ENCODE results near the gene CDC42BPB.
"Not testable (repeated sequence)": the region's sequence is repeated elsewhere in the genome, so short reads cannot be mapped to it uniquely, and the experiment has no call there.

Gene CDC42BPB

DNA sequence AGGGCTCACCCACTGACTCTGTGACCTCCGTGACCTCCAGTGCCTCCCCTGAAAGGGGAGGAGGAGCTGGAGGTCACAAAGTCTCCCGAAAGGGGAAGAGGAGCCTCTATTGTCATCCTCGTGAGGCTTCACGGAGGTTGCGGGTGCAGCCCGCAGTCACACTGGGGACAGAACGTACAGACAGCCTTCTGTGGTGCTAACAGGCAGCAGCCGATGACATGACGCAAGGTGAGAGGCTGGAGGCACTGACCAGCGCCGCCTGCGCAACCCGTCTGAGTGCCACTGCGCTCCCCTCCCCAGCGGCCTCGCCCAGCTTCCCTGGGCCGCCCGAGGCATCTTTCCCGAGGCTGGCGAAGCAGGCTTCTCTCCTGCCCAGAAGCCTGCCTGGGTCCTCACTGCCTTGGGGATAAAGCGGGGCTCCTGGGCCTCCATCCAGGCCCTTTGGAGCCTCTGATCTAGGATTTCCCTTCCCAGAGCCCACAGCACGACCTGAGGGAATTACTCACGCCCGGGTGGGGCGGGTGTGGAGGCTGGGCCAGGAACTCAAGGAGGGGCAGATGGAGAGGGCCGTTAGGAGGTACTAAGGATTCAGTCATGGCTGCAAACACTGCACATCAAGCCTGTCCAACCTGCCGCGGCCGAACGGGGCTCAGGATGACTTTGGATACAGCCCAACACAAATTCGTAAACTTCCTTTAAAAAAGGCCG, 14.3 kb upstream of the CDC42BPB start:
- no peak for DNase-seq

DNA sequence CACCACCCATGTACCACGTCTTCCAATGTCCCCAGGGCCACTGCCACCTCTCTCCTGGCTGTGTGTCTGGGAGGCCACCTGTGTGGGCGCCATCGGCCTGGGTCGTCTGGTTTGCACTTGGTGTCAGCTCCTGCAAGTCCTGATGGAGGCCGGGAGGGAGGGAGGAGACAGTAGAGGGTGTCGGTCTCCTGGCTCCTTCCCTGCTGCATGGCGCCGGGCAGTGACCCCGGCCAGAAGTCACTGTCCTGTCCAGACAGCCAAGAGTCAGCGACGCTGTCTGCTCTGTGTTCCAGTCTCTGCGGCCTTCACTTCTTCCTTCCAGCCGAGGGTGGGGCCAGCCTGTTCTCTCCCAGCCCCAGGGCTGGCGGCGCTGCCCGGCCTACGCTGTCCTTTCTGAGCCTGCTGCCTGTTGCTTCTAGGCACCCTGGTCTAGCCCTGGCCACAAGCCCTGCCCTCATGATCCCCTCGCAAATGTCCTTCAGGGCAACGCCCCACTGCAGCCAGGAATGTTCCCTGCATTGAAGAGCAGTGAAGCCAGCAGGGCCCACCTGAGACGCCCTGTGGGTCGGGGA, 13.7 kb upstream of the CDC42BPB start:
- no peak for DNase-seq

DNA sequence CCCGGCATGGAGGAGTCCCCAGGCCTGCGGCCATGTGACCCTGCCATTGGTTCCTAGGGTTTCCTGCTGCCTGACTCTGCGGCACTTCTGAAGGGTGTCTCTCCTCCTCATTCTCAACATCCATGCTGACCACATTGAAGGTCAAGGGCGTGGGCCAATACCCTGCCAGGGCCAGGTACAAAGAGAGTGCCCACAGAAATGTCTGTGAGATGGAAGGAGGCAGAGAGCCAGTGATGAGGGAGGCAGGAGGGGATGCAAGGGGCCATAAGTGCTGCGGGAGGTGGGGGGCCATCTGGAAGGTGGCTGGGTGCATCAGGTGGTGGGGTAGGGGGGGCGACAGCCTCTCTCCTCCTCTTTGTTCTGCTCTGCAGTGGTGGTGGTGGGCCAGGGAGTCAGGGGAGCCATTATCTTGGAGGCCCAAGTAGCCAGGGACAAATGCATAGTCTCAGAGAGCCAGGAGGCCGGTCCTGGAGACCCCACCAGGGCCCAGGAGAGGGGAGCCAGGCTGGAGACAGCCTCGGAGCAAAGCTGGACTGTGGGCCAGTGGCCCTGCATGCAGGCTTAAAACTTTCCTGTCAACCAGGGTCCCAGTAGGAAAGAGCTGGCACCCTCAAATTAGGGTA, 13.0 kb upstream of the CDC42BPB start:
- DNase-seq = no peak

DNA sequence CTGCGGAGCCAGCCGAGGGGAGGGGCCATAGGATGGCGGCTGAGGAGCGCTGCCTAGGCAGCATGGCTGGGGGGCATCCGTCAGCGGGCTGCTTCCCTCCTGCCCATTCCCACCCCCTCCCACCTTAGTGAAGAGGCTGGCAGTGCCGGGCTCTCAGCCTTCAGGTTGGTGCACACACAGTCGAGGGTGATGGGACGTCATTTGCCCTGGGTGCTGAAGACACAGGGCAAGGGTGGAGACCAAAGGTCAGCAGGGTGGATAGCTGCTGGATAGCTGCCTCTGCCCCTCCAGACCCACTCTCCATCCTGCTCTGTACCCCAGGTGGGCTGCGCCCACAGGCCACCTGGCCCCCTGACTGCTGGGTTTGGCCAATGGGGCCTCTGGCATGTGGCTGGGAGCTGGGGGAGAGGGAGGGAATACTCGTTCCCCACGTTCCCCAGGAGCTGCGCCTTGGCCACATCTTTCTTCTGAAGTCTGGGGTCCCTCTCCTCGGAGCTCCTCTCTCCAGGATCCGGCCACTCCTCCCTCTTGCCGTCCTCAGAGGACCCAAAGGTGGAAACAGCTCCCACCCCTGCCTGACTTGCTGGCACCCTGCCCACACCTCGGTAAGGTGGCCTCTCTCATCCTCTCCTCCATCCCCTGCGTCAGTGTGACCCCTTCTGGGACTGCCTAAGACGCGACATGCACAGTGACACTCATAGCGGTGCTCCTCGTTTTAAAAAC, 11.2 kb upstream of the CDC42BPB start:
- DNase-seq = no peak

DNA sequence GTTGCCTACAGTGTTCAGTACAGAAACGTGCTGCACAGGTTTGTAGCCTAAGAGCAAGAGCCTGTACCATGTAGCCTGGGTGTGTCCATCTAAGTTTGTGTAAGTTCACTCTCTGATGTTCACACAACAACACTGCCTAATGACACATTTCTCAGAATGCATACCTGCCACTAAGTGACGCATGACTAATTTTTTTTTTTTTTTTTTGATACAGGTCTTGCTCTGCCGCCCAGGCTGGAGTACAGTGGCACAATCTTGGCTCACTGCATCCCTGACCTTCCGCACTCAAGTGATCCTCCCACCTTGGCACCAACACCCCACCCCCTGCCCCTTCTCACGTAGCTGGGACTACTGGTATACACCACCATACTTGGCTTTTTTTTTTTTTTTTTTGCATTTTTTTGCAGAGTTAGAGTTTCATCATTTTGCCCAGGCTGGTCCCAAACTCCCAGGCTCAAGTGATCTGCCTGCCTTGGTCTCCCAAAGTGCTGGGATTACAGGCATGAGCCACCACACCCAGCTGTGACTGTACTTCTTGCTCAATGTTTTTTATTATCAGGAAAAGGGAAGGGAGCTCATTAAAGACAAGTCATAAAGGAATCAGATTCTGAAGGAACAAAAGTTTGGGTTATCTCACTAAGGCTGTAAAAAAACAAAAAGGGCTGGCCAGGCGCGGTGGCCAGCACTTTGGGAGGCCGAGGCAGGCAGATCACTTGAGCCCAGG, 10.0 kb upstream of the CDC42BPB start:
- DNase-seq = no peak

DNA sequence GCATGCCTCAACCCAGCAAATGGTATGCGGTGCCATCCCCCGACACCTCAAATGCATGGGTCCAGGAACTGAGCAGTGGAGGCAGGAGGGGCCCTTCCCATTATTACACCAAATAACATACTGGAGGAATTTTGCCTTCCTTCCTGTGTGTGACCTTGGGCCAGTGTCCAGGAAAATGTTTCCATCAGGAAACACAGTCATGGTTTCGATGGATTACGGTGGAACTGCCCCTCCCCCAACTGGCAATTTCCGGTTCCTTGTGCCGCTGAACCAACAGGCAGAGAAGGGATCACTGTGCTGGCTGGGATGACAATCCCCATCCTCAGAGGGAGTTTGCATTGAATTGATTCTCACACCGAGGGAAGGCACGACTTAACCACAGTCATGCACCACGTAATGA, 9.1 kb upstream of the CDC42BPB start:
- DNase-seq = no peak

DNA sequence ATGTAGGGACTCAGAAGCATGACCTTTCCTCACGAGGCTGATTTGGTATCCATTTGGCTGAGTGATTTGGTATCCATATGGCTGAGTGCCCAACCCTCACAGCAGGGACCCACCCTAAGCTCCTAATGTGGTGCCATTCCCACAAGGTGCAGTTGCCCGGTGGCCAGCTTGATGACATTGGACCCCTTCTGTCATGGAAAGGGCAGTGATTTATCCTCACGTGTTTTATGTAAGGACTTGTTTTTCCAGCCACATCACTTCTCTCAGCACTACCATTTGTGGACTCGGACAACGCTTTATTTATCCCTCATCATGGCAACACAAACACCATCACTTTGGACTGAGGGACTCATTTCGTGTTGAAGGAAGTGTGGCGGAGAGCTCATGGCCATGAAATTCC, 8.5 kb upstream of the CDC42BPB start:
- DNase-seq = no peak

DNA sequence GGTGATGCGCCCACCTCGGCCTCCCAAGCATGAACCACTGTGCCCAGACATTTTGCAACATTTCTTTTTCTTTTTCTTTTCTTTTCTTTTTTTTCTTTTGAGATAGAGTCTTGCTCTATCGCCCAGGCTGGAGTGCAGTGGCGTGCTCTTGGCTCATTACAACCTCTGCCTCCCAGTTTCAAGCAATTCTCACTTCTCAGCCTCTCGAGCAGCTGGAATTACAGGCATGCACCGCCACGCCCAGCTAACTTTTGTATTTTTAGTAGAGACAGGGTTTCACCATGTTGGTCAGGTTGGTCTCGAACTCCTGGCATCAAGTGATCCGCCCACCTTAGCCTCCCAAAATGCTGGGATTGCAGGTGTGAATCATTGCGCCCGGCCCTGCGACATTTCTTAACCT, 7.6 kb upstream of the CDC42BPB start:
- no peak for DNase-seq

DNA sequence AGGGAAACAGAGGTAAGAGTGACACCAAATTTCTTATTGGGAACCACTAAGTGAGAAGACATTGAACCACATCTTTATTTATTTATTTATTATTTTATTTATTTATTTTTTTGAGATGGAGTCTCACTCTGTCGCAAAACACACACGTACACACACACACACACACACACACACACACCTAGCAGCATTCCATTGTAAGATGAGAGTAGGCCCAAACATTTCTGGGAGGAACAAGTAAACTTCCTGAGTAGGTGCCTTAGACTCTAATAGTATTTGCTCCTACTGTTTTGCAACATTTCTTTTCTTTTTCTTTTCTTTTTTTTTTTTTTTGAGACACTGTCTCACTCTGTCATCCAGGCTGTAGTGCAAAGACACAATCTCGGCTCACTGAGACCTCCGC, 7.1 kb upstream of the CDC42BPB start:
- no peak for DNase-seq

DNA sequence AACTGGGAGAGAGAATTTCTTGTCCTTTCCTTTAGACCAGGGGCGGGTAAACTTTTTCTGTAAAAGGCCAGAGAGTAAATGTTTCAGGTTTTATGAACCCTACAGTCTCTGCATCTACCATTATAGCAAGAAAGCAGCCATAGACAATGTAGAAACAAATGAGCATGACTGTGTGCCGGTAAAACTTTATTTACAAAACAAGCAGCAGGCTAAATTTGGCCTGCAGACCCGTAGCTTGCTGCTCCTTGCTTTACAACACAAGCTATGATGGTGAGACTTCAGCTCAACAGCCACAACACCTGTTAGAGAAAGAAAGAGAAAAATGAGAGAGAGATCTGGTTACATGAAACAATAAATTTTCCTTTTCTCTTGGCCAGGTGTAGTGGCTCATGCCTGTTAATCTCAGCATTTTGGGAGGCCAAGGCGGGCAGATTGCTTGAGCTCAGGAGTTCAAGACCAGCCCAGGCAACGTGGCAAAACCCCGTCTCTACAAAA, 4.2 kb upstream of the CDC42BPB start:
- DNase-seq = no peak

DNA sequence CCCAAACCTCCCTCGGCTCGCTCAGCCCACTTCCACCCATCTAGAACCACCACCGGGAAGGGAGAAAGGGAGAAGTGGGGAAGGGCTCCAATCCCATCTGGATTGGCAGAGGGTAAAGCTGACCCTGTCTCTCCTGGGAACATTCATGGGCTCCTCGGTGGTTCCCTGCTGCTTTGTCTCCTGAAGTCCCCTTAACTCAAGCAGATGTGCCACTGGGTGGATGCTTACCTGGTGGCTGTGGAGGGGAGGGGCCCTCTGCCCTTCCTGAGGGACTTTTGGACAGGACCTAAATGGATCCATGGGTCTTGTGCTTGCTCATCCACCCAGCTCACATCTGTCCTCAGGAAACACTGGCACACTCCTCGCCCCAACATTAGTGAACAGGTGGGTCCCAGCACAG, 2.2 kb upstream of the CDC42BPB start:
- DNase-seq = no peak

DNA sequence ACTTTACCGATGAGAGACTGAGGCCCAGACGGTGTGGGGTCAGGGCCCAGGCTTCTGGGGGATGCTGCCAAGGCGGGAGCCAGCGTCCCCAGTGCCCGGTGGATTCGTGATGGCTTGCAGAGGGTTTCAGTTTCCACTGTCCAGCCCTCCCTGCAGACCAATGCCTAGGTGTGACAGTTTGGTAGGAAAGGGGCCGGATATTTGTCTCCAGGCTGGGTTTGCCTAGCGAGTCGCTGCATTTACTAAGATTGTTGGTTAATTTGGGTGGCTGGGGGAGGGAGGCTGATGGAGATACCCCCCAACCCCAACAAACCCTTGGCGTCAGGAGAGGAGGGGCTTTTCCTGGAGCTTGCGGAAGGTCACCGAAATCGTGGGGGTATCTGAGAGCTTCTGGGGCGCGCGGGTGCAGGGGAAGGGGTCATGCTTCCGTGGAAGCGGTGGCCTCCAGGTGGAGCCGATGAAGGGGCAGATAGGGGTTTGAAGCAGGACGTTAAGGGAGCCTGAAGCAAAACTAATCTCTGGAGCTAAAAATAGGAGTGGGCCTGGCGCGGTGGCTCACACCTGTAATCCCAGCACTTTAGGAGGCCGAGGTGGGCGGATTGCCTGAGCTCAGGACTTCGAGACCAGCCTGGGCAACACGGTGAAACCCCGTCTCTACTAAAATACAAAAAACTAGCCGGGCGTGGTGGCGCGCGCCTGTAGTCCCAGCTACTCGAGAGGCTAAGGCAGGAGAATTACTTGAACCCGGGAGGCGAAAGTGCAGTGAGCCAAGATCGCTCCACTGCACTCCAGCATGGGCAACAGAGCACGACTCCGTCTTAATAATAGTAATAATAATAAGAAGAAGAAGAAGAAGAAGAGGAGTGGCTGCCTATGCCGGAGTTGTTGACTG, 1.1 kb upstream of the CDC42BPB start:
- DNase-seq = no peak

DNA sequence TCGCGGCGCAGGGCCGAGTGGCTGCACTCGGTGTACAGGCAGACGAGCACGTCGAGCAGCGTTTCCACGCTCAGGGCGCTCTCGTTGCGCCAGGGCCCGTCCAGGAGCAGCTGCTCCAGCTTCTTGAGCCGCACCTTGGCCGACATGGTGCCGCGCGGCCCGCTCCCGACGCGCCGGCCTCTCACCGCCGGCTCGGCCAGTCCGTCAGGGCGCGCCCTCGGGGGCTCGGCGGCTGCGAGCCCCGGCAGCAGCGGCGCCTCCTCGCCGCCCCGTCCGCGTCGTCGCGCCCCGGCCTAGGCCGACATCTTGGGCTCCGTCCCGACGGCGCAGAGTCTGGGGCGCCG, 349 bp downstream of the CDC42BPB start:
- DNase-seq = no peak

DNA sequence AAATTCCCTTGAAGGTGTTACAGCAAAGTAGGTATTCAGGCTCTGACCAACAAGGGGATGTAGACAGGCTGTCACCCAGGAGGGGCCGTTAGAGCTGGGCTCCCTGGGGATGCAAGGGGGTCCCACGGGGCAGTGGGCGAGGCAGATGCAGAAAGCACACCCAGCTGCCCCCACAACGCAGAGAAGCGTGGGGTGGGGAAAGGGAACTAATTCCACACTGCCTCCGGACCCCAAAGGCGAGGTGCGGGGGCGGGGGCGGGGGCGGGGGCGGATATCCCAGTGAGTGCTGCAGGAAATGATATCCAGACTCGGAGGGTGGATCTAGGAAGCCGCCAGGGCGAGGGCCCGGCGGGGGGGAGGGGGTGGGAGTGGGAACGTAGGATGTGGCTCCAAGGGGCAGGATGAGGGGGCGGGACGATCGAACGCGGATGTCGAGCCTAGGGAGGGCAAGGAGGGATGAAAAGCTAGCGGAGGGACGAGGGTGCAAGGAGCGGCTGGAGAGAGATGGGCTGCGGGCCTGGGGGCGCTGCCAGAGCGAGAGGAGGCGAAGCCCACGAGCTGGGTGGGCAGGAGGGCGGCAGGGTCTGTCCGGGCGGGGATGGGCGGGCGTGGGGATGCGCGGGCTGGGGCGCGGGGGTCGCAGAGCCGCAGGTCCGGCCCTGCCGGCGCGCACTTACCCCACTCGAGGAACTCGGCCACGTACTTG, 874 bp downstream of the CDC42BPB start:
- no peak for DNase-seq

DNA sequence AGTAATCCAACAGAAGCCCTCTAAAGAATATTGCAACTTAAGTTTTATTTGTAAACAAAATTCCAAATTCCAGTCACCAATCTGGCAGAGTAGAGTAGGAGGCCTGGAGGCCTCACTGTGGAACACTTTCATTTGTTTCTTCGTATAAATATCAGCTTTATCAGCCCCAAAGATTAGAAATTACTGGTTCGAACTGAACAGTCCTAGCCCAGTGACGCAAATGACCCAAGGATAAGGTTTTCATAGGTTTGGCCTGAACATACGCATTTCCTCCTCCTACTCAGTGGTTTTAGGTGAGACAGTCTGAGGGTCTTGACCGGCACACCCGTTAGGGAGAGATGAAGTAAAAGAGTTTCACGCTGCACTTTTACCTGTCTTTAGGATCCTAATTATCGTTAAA, 1.7 kb downstream of the CDC42BPB start:
- DNase-seq = no peak

DNA sequence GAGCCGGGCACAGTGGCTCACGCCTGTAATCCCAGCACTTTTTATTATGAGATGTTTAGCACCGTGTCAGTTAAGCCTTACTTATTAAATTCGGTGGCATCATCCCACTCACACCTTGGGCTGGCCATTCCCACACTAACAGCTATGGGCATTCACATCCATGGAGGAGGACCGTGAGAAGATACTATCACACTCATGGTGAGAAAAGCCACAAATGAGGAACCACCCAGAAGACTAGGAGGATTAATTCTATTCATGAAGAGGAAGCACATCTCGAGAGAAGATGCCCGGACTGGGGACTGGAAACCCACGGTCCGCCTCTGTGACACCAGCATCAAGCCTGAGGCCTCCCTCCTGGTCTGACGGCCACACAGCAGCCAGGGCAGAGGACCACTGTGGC, 4.9 kb downstream of the CDC42BPB start:
- no peak for DNase-seq

DNA sequence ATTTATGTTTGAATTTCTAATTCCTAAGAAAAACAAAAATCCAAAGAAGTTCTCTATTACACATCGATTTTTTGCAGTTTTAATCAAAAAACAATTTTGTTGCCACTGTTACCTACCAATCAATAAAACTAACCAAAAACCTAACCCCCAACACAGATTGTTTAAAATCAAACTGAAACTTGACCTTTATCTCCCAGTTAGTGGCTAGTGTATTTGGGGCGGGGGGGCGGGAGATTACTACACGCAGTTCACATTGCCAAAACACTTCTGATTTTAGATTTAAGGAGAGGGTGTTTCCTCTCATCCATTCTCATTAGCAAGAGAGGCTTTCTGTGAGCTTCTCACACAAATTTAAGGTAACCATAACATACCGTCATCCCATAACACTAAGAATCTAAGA, 6.4 kb downstream of the CDC42BPB start:
- DNase-seq = no peak

DNA sequence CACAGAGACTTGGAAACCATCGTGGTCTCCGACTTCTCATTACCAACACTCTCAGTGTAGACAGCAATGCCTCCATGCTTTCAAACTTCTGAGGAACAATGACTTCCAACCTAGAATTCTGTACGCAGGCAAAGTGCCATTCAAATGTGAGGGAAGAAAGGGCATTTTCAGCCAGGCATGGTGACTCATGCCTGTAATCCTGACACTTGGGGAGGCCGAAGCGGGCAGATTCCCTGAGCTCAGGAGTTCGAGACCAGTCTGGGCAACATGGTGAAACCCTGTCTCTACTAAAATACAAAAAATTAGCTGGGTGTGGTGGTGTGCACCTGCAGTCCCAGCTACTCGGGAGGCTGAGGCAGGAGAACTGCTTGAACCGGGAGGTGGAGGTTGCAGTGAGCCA, 9.9 kb downstream of the CDC42BPB start:
- not testable (repeated sequence) for DNase-seq

DNA sequence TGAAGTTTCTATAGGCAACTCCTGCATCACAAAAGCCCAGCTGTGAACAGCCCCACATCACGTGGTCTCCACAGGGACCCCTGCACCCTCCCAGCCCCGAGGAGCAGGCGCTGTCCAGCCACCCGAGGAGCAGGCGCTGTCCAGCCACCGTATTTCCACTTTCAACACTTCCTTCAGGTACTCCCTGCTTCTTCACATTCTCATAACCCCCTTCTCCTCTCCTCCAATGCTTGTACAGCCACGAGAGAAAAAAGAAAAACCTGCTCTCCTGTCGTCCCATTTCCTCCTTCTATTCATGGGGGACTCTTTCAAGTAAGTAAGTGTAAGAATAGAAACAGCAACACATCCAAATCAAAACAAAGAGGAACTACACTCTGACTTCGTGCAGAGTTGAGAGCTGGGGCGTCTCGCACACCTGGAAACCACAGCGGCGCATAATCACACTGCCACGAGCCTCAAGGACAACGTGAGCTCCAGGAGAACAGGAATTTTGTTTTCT, 11.9 kb downstream of the CDC42BPB start:
- no peak for DNase-seq

DNA sequence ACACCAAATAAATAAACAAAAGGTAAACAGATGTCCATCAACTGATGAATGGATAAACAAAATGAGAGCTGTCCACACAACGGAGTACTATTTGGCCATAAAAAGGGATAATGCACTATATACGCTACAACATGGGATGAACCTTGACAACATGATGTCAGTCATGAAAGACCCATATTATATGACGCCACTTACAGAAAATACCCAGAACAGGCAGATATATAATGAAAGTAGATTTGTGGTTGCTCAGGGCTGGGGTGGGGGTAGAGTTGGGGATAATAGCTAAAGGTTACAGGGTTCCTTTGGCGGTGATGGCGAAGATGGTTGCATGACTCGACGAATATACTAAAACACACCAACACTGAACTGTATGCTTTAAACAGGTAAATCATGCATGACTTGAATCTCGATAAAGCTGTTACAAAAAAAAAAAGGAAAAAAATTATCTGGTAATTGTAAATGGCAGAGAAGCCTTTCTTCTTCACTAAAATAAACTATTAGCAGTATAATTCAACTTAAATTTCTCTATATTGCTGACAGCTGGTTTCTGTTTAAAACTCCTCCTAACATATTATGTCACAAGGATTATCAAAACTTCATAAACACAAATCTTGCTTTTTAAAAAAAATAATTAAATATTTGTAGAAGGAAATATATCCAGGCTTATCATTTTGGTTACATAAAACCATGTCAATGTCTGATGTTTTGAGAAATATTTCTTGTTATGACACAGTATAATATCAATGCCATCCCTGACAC, 13.9 kb downstream of the CDC42BPB start:
- no peak for DNase-seq

DNA sequence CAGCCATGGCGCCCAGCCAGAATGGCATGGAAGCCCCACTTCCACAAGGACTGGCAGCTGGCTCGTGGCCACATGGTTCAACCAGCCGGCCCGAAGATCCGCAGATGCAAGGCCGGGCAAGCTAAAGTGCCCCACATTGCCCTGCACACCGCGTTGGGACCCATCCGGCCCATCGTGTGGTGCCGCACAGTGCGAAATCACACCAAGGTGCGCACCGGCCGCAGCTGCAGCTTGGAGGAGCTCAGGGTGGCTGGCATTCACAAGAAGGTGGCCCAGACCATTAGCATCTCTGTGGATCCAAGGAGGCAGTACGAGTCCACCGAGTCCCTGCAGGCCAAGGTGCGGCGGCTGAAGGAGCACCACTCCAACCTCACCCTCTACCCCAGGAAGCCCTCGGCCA, 15.9 kb downstream of the CDC42BPB start:
- no peak for DNase-seq

Data from activated CD4-positive, alpha-beta T cell treated with anti-CD3 and anti-CD28 coated beads for 4 hours (primary cell).